Measurements from ENCODE around the gene STK24.

Gene STK24

GRCh38 chr13:98443329-98443728 lies 133.6 kb downstream of the STK24 start:
- H3K4me3 ChIP-seq (ENCODE audit: low read depth, low read length) = no peak overlapping the region
- DNase-seq (ENCODE audit: low read depth, low spot score) = peak; percentile 55
- no peak for TF ChIP-seq CTCF (IDR thresholded peaks at IDR 0.05; ENCODE audit: low read depth, low read length)
- in situ Hi-C loops (cut with HindIII; ENCODE audit: low sequenced_read_pairs) = loop anchor here (25.0 kb wide), 1 partner anchor 219 kb away; no protein-coding TSS in a partner anchor

- no peak for DNase-seq (ENCODE audit: low read depth, low spot score)
- in situ Hi-C loops (cut with HindIII; ENCODE audit: low sequenced_read_pairs) = loop anchor here (25.0 kb wide), 1 partner anchor 220 kb away; no protein-coding TSS in a partner anchor
- no peak for TF ChIP-seq CTCF (IDR thresholded peaks at IDR 0.05; ENCODE audit: low read depth, low read length)
- H3K4me3 ChIP-seq (ENCODE audit: low read depth, low read length) = no peak overlapping the region
Measured at GRCh38 chr13:98442391-98443230, 134.3 kb downstream of the STK24 start.

GRCh38 chr13:98441056-98441676 lies 135.7 kb downstream of the STK24 start:
- in situ Hi-C loops (cut with HindIII; ENCODE audit: low sequenced_read_pairs) = loop anchor here (25.0 kb wide), 1 partner anchor 221 kb away; no protein-coding TSS in a partner anchor
- H3K4me3 ChIP-seq (ENCODE audit: low read depth, low read length) = no peak overlapping the region
- no peak for DNase-seq (ENCODE audit: low read depth, low spot score)
- no peak for TF ChIP-seq CTCF (IDR thresholded peaks at IDR 0.05; ENCODE audit: low read depth, low read length)

- no peak overlapping the region for H3K4me3 ChIP-seq (ENCODE audit: low read depth, low read length)
- in situ Hi-C loops (cut with HindIII; ENCODE audit: low sequenced_read_pairs) = loop anchor here (25.0 kb wide), 1 partner anchor 222 kb away; no protein-coding TSS in a partner anchor
- DNase-seq (ENCODE audit: low read depth, low spot score) = no peak
- TF ChIP-seq CTCF (IDR thresholded peaks at IDR 0.05; ENCODE audit: low read depth, low read length) = no peak
Measured at GRCh38 chr13:98440390-98441055, 136.4 kb downstream of the STK24 start.

- TF ChIP-seq CTCF (IDR thresholded peaks at IDR 0.05; ENCODE audit: low read depth, low read length) = no peak
- H3K4me3 ChIP-seq (ENCODE audit: low read depth, low read length) = no peak overlapping the region
- no peak for DNase-seq (ENCODE audit: low read depth, low spot score)
- in situ Hi-C loops (cut with HindIII; ENCODE audit: low sequenced_read_pairs) = loop anchor here (25.0 kb wide), 1 partner anchor 222 kb away; no protein-coding TSS in a partner anchor
Measured at GRCh38 chr13:98439896-98440295, 137.0 kb downstream of the STK24 start.

GRCh38 chr13:98439126-98439828 lies 137.6 kb downstream of the STK24 start:
- no peak for DNase-seq (ENCODE audit: low read depth, low spot score)
- in situ Hi-C loops (cut with HindIII; ENCODE audit: low sequenced_read_pairs) = loop anchor here (25.0 kb wide), 1 partner anchor 223 kb away; no protein-coding TSS in a partner anchor
- no peak overlapping the region for H3K4me3 ChIP-seq (ENCODE audit: low read depth, low read length)
- no peak for TF ChIP-seq CTCF (IDR thresholded peaks at IDR 0.05; ENCODE audit: low read depth, low read length)
